ENCODE data around the gene NLGN1.

The NLGN1 gene

DNA sequence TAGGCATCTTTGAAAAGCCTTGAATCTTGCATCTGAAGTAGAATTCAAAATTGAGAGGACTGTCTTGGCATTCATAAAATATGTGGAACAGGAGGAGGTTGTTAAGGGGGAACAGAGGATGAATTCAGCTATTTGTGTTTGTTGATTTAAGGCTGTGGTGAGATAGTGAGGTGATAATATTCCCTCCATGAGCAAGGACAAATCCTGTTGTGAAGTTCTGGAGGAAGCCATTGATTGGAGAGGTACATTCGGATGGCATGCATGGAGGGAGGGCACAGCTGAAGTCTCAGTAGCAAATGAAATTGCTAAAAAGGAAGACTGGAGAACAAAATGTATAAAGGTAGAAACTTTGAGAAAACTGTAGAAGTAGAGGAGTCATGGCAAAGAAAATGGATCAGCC, 443.8 kb downstream of the NLGN1 start:
- no peak for DNase-seq (ENCODE audit: low spot score)

DNA sequence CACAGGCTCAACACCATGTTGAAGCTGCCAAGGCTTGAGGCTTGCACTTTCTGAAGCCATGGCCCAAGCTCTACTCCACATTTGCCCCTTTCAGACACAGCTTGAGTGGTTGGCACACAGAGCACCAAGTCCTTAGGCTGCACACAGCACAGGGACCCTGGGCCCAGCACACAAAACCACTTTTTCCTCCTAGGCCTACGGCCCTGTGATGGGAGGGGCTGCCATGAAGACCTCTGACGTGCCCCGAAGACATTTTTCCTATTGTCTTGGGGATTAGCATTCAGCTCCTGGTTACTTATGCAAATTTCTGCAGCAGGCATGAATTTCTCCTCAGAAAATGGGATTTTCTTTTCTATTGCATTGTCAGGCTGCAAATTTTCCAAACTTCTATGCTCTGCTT, 445.5 kb downstream of the NLGN1 start:
- DNase-seq (ENCODE audit: low spot score), result no peak

DNA sequence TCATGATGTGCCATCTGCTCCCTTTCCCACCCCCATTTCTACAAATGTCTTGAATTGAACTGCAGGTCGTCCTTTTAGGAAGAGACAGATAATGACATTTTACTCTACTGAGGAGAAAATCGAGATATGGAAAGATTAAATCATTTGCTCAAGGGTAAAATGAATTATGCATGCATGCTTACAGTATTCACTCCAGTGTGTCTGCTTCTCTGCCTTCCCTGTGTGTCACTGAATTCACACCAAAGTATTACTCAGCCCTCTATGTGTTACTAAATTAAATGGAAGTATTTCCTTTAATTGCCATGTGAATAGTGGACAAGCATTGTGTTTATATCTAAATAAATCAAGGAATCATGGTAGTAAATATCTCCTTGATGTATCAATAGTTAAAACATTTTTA, 449.0 kb downstream of the NLGN1 start:
- no peak for DNase-seq (ENCODE audit: low spot score)

DNA sequence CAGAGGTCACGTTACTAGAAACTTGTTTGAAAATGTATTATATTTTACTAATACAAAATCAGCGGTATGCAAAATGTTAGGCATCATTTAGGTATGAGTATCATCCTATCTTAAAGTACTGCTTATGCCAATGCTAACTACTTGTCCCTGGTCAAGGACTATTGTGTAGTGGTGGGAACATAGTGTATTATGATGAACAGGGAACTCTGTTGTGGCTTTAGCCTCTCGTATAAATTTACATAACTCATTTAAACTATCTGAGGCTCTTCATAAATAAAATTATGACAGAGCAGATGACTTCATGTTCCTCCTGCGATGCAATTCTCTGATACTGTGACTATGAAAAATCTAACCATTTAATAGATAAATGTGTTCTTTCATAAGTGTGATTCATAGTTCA, 451.9 kb downstream of the NLGN1 start:
- no peak for DNase-seq (ENCODE audit: low spot score)

DNA sequence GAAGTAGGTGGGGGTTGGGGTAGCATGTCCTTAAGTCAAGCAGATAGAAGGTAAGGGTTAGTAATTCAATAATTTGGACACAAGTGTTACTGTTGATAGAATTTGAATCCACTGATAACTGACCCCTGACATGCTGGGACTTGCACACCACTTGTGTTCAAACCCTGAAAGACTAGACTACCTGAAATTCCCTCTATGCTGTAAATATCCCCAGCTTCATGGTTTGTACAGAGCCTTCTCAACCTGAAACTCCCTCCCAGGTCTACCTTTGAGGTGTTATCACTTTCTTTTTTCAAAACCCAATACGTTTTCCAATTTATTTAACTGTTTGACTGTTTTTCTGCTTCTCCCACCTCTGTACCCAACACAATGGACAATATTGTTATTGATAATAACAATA, 459.6 kb downstream of the NLGN1 start:
- no peak for DNase-seq (ENCODE audit: low spot score)

DNA sequence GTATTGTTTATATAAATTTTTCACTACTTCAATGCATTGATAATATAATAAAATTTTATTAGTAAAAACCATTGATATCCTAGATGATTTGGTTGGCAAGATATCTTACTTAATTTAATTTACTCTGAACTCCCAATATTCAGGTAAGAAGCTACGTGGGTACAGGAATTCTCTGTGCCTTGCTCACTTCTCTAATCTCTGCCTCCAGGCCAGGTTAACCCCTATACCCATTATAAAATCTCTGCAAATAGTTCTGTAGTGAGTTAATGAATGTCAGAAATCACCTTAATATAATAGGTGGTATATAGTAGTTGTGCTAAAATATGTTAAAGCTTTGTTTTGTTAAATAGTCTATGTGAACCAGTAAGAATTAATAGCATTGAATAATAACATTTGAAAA, 465.2 kb downstream of the NLGN1 start:
- no peak for DNase-seq (ENCODE audit: low spot score)

GRCh38 chr3:173863551-173863950, 466.0 kb downstream of the NLGN1 start:
- DNase-seq (ENCODE audit: low spot score), result no peak

- DNase-seq (ENCODE audit: low spot score), result no peak
These were observed 468.5 kb downstream of the NLGN1 start for GRCh38 chr3:173865900-173866498.

DNA sequence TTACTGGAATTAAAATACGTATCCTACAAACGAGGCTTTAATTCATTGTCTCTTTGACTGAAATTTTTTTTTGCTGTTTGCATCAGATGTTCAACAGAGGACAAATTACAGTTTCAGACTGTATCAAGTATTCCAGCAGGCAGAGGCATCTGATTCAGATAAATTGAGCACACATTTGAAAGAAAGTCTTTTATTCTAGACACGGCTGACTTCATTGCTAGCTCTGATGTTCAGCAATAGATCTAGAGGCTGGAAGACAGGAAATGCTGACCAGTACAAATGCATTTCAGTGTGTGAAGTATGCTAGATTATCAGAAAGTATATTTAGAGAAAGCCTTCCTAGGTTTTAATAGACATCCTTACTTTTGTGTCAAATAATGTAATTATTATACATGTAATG, 472.2 kb downstream of the NLGN1 start:
- DNase-seq (ENCODE audit: low spot score), result peak; percentile 54

DNA sequence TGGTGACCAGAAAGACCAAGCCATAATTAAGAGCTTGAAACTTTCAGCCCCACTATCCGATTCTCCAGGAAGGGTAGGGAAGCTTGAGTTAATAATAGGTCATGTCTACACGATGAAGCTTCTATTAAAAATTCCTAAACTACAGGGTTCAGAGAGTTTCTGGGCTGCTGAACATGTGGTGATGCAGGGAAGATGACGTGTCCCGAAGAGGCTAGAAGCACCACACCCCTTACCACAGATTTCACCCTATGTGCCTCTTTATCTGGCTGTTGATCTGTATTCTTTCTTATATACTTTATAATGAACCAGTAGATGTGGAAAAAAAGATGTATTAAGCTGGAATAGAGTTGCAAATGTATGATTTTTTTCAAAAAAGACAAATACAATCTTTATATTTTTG, 473.4 kb downstream of the NLGN1 start:
- no peak for DNase-seq (ENCODE audit: low spot score)

GRCh38 chr3:173875790-173876189, 478.2 kb downstream of the NLGN1 start:
- no peak for DNase-seq (ENCODE audit: low spot score)

DNA sequence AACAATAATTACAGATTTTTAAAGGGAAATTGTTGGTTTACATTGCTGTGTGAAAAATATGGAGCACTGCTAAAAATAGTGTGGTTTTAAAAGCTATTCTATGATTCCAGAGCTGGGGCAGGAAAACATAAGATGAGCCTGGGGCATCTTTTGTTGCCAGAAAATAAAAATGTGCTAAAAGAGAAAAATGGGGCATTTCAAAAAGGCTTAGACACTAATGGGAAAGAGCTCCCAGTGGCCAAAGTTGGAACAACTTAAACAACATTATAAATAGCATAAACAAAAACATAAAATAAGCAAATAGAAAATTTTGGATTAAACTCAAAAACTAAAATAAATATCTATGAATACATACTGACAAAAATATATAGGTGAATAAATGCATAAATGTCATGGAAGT, 478.9 kb downstream of the NLGN1 start:
- no peak for DNase-seq (ENCODE audit: low spot score)

DNA sequence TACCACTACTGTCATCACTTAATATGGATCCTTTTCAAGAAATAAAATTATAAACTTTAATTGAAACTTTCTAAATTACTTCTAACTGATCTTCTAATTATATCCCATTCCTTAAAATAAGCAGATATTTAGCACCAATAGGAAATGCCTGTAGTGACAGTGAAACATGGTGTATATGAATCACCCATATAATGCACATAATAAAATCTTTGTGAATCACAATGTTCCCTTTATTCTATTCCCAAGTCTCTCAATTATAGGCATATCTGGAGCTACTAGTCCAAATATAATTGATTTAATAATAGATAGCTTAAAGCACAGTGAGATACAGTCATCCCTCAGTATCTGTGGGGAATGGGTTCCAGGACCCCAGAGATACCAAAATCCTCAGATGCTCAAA, 490.3 kb downstream of the NLGN1 start:
- DNase-seq (ENCODE audit: low spot score), result no peak

- DNase-seq (ENCODE audit: low spot score), result no peak
These were observed 492.1 kb downstream of the NLGN1 start for GRCh38 chr3:173889596-173889995.

- no peak for DNase-seq (ENCODE audit: low spot score)
These were observed 492.5 kb downstream of the NLGN1 start for GRCh38 chr3:173890091-173890490.

- DNase-seq (ENCODE audit: low spot score), result no peak
These were observed 493.9 kb downstream of the NLGN1 start for GRCh38 chr3:173891272-173892100.

DNA sequence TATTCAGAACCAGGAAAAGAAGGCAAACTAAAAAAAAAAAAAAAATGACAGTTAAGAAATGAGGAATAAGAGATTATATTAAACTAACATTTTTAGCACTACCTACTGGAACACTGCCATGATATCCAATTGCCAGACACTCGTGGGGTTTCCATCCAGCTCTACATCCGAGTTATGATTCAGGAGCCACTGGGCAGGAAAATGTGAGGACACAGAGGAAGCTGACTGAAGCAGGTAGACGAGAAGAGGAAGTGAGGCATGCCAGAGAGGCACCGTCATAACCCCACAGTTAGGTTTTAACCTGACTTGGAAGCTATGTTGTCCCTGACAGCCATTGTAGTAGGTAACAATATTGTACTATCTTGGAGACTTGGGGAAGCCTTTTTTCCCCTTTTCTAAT, 495.0 kb downstream of the NLGN1 start:
- DNase-seq (ENCODE audit: low spot score), result no peak

GRCh38 chr3:173893066-173893465, 495.5 kb downstream of the NLGN1 start:
- DNase-seq (ENCODE audit: low spot score), result no peak

DNA sequence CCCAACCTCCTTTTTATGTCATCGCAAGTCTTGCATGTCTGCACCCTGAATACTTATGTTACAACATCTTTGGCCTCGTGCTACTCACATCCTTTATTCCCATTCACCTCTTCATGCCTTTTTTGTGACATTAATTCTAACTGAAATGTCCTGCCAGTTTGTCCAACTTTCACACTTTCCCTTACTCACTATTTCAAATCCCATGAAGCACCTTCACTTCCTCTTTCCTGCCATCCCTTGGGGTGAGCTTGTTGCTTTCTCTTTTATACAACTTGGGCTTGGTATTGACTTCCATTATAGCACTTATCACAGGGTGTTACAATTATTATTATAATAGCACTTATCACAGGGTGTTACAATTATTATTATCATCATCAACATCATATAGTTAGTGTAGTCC, 496.3 kb downstream of the NLGN1 start:
- no peak for DNase-seq (ENCODE audit: low spot score)

DNA sequence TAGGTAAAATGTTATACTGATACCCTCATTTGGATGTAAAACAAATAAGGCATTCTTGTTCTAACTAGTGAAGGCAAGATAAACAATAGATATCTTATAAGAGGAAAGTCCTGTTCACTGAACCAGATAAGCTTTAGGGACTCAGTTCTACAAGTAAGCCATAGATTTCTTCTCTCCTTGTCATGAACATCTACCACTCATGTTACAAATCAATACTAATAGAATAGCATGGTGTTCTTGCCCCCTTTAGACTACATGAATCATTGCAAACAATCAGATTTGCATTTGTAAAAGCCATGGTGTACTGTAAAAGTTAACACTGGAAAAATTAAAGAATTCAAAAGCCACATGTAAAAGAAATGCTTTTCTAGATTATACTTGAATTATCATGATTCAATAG, 500.1 kb downstream of the NLGN1 start:
- DNase-seq (ENCODE audit: low spot score), result no peak

- DNase-seq (ENCODE audit: low spot score), result no peak
These were observed 504.1 kb downstream of the NLGN1 start for GRCh38 chr3:173901649-173902048.

- no peak for DNase-seq (ENCODE audit: low spot score)
These were observed 504.9 kb downstream of the NLGN1 start for GRCh38 chr3:173902401-173902800.

DNA sequence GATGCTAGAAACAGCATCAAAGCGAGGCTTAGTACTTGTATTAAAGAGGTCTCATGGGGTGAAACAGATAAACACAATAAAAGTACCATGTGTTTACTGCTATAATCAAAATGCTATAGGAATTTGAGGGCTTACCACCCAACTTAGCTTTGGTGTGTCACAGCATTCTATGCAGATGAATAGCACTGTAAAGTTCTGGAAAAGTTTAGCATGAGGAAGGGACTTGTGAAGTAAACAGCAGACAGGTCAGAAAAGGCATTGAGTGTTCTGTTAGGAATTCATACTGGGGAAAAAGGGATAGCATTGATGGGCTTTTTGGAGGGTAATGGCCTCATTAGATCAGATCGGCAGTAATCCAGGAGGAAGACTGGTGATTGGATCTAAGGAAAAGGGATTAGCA, 505.3 kb downstream of the NLGN1 start:
- no peak for DNase-seq (ENCODE audit: low spot score)

DNA sequence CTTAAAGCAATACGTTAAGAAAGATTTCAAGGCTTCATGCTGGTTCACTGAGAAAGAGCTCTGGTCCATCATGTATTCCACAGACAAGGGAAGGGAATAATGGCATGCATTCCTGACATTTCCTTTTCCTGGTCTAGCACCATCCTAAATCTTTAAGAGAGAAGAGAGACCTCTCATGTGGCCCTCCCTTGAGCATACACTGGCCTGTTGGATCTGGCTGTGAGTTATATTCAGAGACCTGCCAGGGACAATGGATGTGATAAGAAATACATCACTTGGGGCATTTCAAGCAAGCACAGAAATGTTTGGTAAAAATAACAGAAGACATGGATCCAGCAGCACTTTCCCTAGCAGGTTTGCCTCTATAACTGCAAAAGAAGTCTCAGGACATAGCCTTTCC, 507.8 kb downstream of the NLGN1 start:
- no peak for DNase-seq (ENCODE audit: low spot score)
